Measurements from ENCODE around the gene PIGK. TPM values are rescaled to one million over a fixed set of nuclear protein-coding genes. Genes with fewer than 3 reads are reported as not detected.
A peak's percentile ranks its signal among the peaks of the same experiment; 100 is the strongest.

PIGK gene
- total and polyA plus RNA-seq, 2 experiments from 2014 or later: 11.2 to 13.0 TPM

- no peak overlapping the region for H3K4me3 ChIP-seq
- H3K27ac ChIP-seq: no peak overlapping the region
- H3K9me3 ChIP-seq (ENCODE audit: low read depth): no peaks in the 10 kb centered on the region
- H3K27me3 ChIP-seq: no peaks in the 10 kb centered on the region
- H3K36me3 ChIP-seq: no peaks in the 10 kb centered on the region
- TF ChIP-seq, protein P1, sequence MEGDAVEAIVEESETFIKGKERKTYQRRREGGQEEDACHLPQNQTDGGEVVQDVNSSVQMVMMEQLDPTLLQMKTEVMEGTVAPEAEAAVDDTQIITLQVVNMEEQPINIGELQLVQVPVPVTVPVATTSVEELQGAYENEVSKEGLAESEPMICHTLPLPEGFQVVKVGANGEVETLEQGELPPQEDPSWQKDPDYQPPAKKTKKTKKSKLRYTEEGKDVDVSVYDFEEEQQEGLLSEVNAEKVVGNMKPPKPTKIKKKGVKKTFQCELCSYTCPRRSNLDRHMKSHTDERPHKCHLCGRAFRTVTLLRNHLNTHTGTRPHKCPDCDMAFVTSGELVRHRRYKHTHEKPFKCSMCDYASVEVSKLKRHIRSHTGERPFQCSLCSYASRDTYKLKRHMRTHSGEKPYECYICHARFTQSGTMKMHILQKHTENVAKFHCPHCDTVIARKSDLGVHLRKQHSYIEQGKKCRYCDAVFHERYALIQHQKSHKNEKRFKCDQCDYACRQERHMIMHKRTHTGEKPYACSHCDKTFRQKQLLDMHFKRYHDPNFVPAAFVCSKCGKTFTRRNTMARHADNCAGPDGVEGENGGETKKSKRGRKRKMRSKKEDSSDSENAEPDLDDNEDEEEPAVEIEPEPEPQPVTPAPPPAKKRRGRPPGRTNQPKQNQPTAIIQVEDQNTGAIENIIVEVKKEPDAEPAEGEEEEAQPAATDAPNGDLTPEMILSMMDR (IDR thresholded peaks at IDR 0.05; ENCODE audit: low read depth, low read length): no peak
- DNase-seq (ENCODE audit: low read depth in 1 of 2, low spot score in 1 of 2): no peak
- H3K4me1 ChIP-seq (ENCODE audit: low read depth): no peaks in the 10 kb centered on the region
Measured at GRCh38 chr1:77064246-77064645, 155.0 kb downstream of the PIGK start.

DNA sequence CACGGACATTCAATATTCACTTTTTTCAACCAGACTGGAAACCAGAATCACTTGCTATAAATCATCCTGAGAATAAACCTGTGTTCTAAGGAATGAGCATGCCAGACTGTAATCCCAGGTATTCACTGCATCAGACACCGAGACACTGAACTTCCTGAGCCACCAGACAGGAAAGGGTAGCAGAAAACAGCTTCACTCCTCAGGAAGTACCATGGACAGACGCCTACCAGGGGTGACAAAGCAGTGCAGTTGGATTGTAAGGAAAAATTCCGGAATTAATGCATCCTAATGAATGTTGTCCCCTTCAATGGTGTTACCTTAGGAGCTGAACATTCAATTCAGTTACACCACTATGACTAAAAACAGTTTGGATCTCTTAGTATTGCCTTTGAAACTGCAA, 156.1 kb downstream of the PIGK start:
- H3K4me1 ChIP-seq (ENCODE audit: low read depth): no peaks in the 10 kb centered on the region
- TF ChIP-seq, protein P1 (IDR thresholded peaks at IDR 0.05; ENCODE audit: low read depth, low read length): no peak
- H3K9me3 ChIP-seq (ENCODE audit: low read depth): no peaks in the 10 kb centered on the region
- H3K27ac ChIP-seq: no peak overlapping the region
- DNase-seq (ENCODE audit: low read depth in 1 of 2, low spot score in 1 of 2): peak in 1 of 2 donors; percentile 47
- no peaks in the 10 kb centered on the region for H3K27me3 ChIP-seq
- no peaks in the 10 kb centered on the region for H3K36me3 ChIP-seq
- H3K4me3 ChIP-seq: no peak overlapping the region

DNA sequence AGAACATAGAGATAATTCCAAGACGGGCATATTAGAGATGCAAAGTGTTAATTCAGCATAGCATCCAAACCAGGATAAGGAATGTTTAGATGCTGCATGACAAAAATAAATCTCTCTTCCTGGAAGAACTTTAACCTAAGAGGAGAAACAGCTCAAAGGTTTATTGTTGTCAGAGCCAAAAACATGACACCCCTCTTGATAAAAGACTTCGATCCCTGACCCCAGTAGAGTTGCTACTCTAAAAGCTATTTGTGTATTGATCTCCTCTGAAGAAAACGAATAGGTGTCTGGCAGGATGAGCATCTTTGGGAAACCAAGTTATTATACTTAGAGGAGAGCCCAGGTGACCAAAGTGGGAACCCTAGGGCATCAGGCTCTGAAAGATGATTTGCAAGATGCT, 158.1 kb downstream of the PIGK start:
- Histone ChIP-seq H3K27me3 (no peaks in the 10 kb centered on the region), H3K4me3 (no peak overlapping the region), H3K9me3 (ENCODE audit: low read depth) (no peaks in the 10 kb centered on the region), H3K27ac (no peak overlapping the region), H3K36me3 (no peaks in the 10 kb centered on the region), H3K4me1 (ENCODE audit: low read depth) (no peaks in the 10 kb centered on the region)
- TF ChIP-seq, protein P1 (IDR thresholded peaks at IDR 0.05; ENCODE audit: low read depth, low read length): no peak
- no peak for DNase-seq (ENCODE audit: low read depth in 1 of 2, low spot score in 1 of 2)

GRCh38 chr1:77060000-77060399, 159.2 kb downstream of the PIGK start:
- TF ChIP-seq, protein P1 (IDR thresholded peaks at IDR 0.05; ENCODE audit: low read depth, low read length): no peak
- DNase-seq (ENCODE audit: low read depth in 1 of 2, low spot score in 1 of 2): no peak
- no peak overlapping the region for H3K27ac ChIP-seq
- H3K4me1 ChIP-seq (ENCODE audit: low read depth): no peaks in the 10 kb centered on the region
- H3K36me3 ChIP-seq: no peaks in the 10 kb centered on the region
- no peaks in the 10 kb centered on the region for H3K27me3 ChIP-seq
- H3K4me3 ChIP-seq: no peak overlapping the region
- H3K9me3 ChIP-seq (ENCODE audit: low read depth): no peaks in the 10 kb centered on the region

- H3K27ac ChIP-seq: no peak overlapping the region
- no peak for DNase-seq (ENCODE audit: low read depth in 1 of 2, low spot score in 1 of 2)
- no peaks in the 10 kb centered on the region for H3K4me1 ChIP-seq (ENCODE audit: low read depth)
- no peaks in the 10 kb centered on the region for H3K36me3 ChIP-seq
- TF ChIP-seq, protein P1 (IDR thresholded peaks at IDR 0.05; ENCODE audit: low read depth, low read length): no peak
- no peak overlapping the region for H3K4me3 ChIP-seq
- no peaks in the 10 kb centered on the region for H3K27me3 ChIP-seq
- H3K9me3 ChIP-seq (ENCODE audit: low read depth): no peaks in the 10 kb centered on the region
Measured at GRCh38 chr1:77057994-77058585, 161.1 kb downstream of the PIGK start.
